Articular chondrocyte of knee joint (primary cell): ENCODE measurements around the gene CDS2. TPM values are rescaled to one million over a fixed set of nuclear protein-coding genes. Genes with fewer than 3 reads are reported as not detected.

Source experiments
- small RNA-seq: library from RNA; depleted of rRNA; stranded (forward); fragments of <200 nt; gene quantifications from one replicate; pipeline ENCODE3, GENCODE V24; 2012
- total RNA-seq: library from RNA; depleted of rRNA; stranded (reverse); fragments of >200 nt; gene quantifications from 2 replicates; pipeline ENCODE4 v1.2.3, GENCODE V29; 2012

Gene CDS2
- 39.5 and 40.6 TPM in 2 replicates for total RNA-seq

GRCh38 chr20:5126512-5127203, at the start of gene CDS2:
TSS of gene CDS2 (plus strand) at chr20:5127008. CDS start at chr20:5127093, 85 bp downstream.

GRCh38 chr20:5119435-5120184, 7.2 kb upstream of the CDS2 start, which contains the start of gene PCNA:
TSS of gene PCNA (minus strand) at chr20:5119958. CDS start at chr20:5119798, 160 bp downstream.

Small RNA genes lying within 50 kb of the gene (small RNA-seq; reads per million reads assigned to genes)
- not detected for gene RF00019
- not detected for gene RF00568
- 7.1 reads per million, percentile 92 among the genes with 10 or more reads in this experiment for gene RNA5SP474

Other genes with a start within 250 kb of the CDS2 start
- 26.1 and 30.2 TPM in 2 replicates for gene SLC23A2, start 125.5 kb upstream of the CDS2 start, total RNA-seq
- 149 and 166 TPM in 2 replicates for gene TMEM230, start 13.9 kb upstream of the CDS2 start, total RNA-seq
- gene PCNA, start 7.0 kb upstream of the CDS2 start, total RNA-seq = 63.5 and 109 TPM in 2 replicates
- gene PROKR2, start 189.9 kb downstream of the CDS2 start, total RNA-seq = not detected in 2 replicates